H1 (cell line): ENCODE measurements around the gene BUD13. TPM values are rescaled to one million over a fixed set of nuclear protein-coding genes. Genes with fewer than 3 reads are reported as not detected.

Source experiments
- CTCF ChIA-PET: fragments of 300-600 bp; sonication (Branson Sonifier 250); formaldehyde crosslinking; loops from one replicate; lab custom pipeline; 2021; ENCODE audit not compliant: partially characterized antibody; lab: Charles Lee
- POLR2A ChIA-PET: fragments of 300-600 bp; sonication (Branson Sonifier 250); formaldehyde crosslinking; loops from one replicate; lab custom pipeline; 2021; ENCODE audit warnings: inconsistent platforms; ENCODE audit not compliant: partially characterized antibody; lab: Charles Lee
- DNase-seq, 2 experiments: peaks; one replicate each; pipeline versions ENCODE4 v3.0.0 to v3.0.0-alpha.2; 2010 to 2022; ENCODE audit warnings: low spot score in 2 of 2, low read depth in 1 of 2, mixed read lengths in 1 of 2
- FAIRE-seq: peaks from 2 replicates; lab custom pipeline; 2011; peaks lifted over from hg19 to GRCh38; lab: Jason Lieb, UNC
- H2AFZ ChIP-seq: 2 replicates; pipeline ENCODE4 v1.8.1; 2012; ENCODE audit warnings: low read length, inconsistent platforms
- H2AK5ac ChIP-seq: 2 replicates; pipeline ENCODE4 v1.6.1; 2013; ENCODE audit warnings: low read depth, low read length
- H2BK120ac ChIP-seq: replicated peaks from 2 replicates; pipeline ENCODE3; 2013; ENCODE audit warnings: low read depth, low read length, inconsistent platforms
- H2BK12ac ChIP-seq: 2 replicates; pipeline ENCODE4 v1.6.1; 2013; ENCODE audit warnings: low read depth, low read length
- H2BK15ac ChIP-seq: 2 replicates; pipeline ENCODE4 v1.6.1; 2013; ENCODE audit warnings: low read length
- H2BK20ac ChIP-seq: 2 replicates; pipeline ENCODE4 v1.6.1; 2013; ENCODE audit warnings: low read length
- H2BK5ac ChIP-seq: 2 replicates; pipeline ENCODE4 v1.6.1; 2013; ENCODE audit warnings: low read depth, low read length
- H3K14ac ChIP-seq: 2 replicates; pipeline ENCODE4 v1.6.1; 2013; ENCODE audit warnings: inconsistent platforms; ENCODE audit not compliant: insufficient read length
- H3K18ac ChIP-seq: 2 replicates; pipeline ENCODE4 v1.6.1; 2013; ENCODE audit warnings: low read length; ENCODE audit errors: extremely low read depth
- H3K23ac ChIP-seq: 2 replicates; pipeline ENCODE4 v1.6.1; 2013; ENCODE audit warnings: inconsistent platforms; ENCODE audit not compliant: insufficient read length
- H3K23me2 ChIP-seq: 2 replicates; pipeline ENCODE4 v1.6.1; 2013; ENCODE audit warnings: low read depth, low read length
- H3K27ac ChIP-seq: 2 replicates; pipeline ENCODE4 v1.6.1; 2011; ENCODE audit warnings: low read depth, low read length, inconsistent platforms
- H3K27me3 ChIP-seq, 4 experiments: replicated peaks in 1 of 4; 1 replicate in 1 of 4; 2 replicates in 3 of 4; pipeline versions ENCODE4 v1.6.1 to v1.8.1; 2011 to 2013; ENCODE audit warnings: low read length in 3 of 4, mild to moderate bottlenecking in 3 of 4, inconsistent platforms in 2 of 4, mixed read lengths in 2 of 4, moderate library complexity in 1 of 4; ENCODE audit not compliant: control insufficient read depth in 3 of 4, insufficient read depth in 3 of 4; ENCODE audit errors: extremely low read depth in 1 of 4
- H3K36me3 ChIP-seq, 4 experiments: 2 replicates each; pipeline versions ENCODE4 v1.6.1 to v1.8.1; 2011 to 2013; ENCODE audit warnings: mild to moderate bottlenecking in 4 of 4, low read length in 3 of 4, moderate library complexity in 2 of 4, control low read depth in 1 of 4, inconsistent platforms in 1 of 4; ENCODE audit not compliant: insufficient read depth in 4 of 4, control insufficient read depth in 2 of 4
- H3K4ac ChIP-seq: replicated peaks from 2 replicates; pipeline ENCODE3; 2013; ENCODE audit warnings: low read length, low read depth, mixed read lengths, inconsistent platforms; ENCODE audit not compliant: insufficient read length
- H3K4me1 ChIP-seq, 4 experiments: replicated peaks in 1 of 4; 1 replicate in 1 of 4; 2 replicates in 3 of 4; pipeline versions ENCODE4 v1.6.1 to v1.8.1; 2011 to 2013; ENCODE audit warnings: low read length in 3 of 4, inconsistent platforms in 2 of 4, mixed read lengths in 1 of 4; ENCODE audit not compliant: insufficient read depth in 4 of 4, control insufficient read depth in 3 of 4
- H3K4me2 ChIP-seq, 2 experiments: 2 replicates each; pipeline versions ENCODE4 v1.6.1 to v1.8.1; 2011 to 2013; ENCODE audit warnings: low read depth in 2 of 2, low read length in 2 of 2, control low read depth in 1 of 2, inconsistent platforms in 1 of 2, mild to moderate bottlenecking in 1 of 2; ENCODE audit not compliant: insufficient read depth in 1 of 2
- H3K4me3 ChIP-seq, 4 experiments: fragments of 200-600, 300-600 bp in 1 of 4; sonication (generic), shearing (Covaris generic), sonication (Bioruptor Twin) in 1 of 4; 2 replicates each; pipeline versions ENCODE4 v1.5.1 to v1.8.1; 2011 to 2016; ENCODE audit warnings: low read length in 4 of 4, low read depth in 3 of 4, control low read depth in 2 of 4, inconsistent platforms in 2 of 4, mild to moderate bottlenecking in 2 of 4, mixed read lengths in 1 of 4, moderate library complexity in 1 of 4; ENCODE audit not compliant: insufficient read depth in 2 of 4; ENCODE audit errors: extremely low read depth in 1 of 4
- H3K56ac ChIP-seq: replicated peaks from 2 replicates; pipeline ENCODE3; 2013; ENCODE audit warnings: low read depth, mild to moderate bottlenecking, mixed read lengths, low read length, inconsistent platforms; ENCODE audit not compliant: insufficient read length
- H3K79me1 ChIP-seq: 2 replicates; pipeline ENCODE4 v1.6.1; 2013; ENCODE audit warnings: low read depth, low read length, control low read depth
- H3K79me2 ChIP-seq, 2 experiments: 2 replicates each; pipeline versions ENCODE4 v1.6.1 to v1.8.1; 2012 to 2013; ENCODE audit warnings: low read length in 2 of 2, mild to moderate bottlenecking in 2 of 2, inconsistent platforms in 1 of 2; ENCODE audit not compliant: insufficient read depth in 2 of 2, control insufficient read depth in 1 of 2
- H3K9ac ChIP-seq, 4 experiments: replicated peaks in 1 of 4; 1 replicate in 1 of 4; 2 replicates in 3 of 4; pipeline versions ENCODE4 v1.6.1 to v1.8.1; 2011 to 2013; ENCODE audit warnings: low read depth in 3 of 4, low read length in 3 of 4, control low read depth in 2 of 4, mild to moderate bottlenecking in 2 of 4, moderate library complexity in 2 of 4, inconsistent platforms in 1 of 4; ENCODE audit errors: extremely low read depth in 1 of 4
- H3K9me3 ChIP-seq, 2 experiments: 2 replicates each; pipeline versions ENCODE4 v1.6.1 to v1.8.1; 2012 to 2013; ENCODE audit warnings: mild to moderate bottlenecking in 2 of 2, moderate library complexity in 2 of 2, control low read depth in 1 of 2, inconsistent platforms in 1 of 2, low read depth in 1 of 2, low read length in 1 of 2, mixed read lengths in 1 of 2; ENCODE audit not compliant: insufficient read depth in 2 of 2
- H4K20me1 ChIP-seq, 2 experiments: replicated peaks in 1 of 2; 2 replicates each; pipeline versions ENCODE3 to v1.8.1; 2011 to 2013; ENCODE audit warnings: inconsistent platforms in 2 of 2, low read length in 2 of 2, mild to moderate bottlenecking in 1 of 2; ENCODE audit not compliant: insufficient read depth in 2 of 2, control insufficient read depth in 1 of 2
- H4K5ac ChIP-seq: 2 replicates; pipeline ENCODE4 v1.6.1; 2013; ENCODE audit warnings: low read length, low read depth, mixed read lengths, inconsistent platforms; ENCODE audit not compliant: insufficient read length
- H4K8ac ChIP-seq: 2 replicates; pipeline ENCODE4 v1.8.0; 2013; ENCODE audit warnings: mild to moderate bottlenecking, moderate library complexity, low read length, inconsistent platforms; ENCODE audit not compliant: insufficient read depth; ENCODE audit errors: extremely low read depth
- H4K91ac ChIP-seq: replicated peaks from 2 replicates; pipeline ENCODE3; 2013; ENCODE audit warnings: low read length, mixed read lengths, inconsistent platforms; ENCODE audit not compliant: insufficient read length
- EZH2 ChIP-seq: fragments of 200-600 bp; sonication (generic); IDR thresholded peaks from 2 replicates; pipeline ENCODE4 v1.7.1; 2012; ENCODE audit warnings: low read depth, mild to moderate bottlenecking, moderate library complexity, low read length, inconsistent platforms; ENCODE audit not compliant: severe bottlenecking
- JUND ChIP-seq: IDR thresholded peaks from 2 replicates; pipeline ENCODE4 v1.6.1; 2011; ENCODE audit warnings: mild to moderate bottlenecking, improper control_type of control experiment, low read length
- SAP30 ChIP-seq: fragments of 300-600 bp; sonication (generic); IDR thresholded peaks from 2 replicates; pipeline ENCODE4 v1.7.1; 2012; ENCODE audit warnings: low read length, moderate library complexity, mild to moderate bottlenecking, inconsistent platforms; ENCODE audit not compliant: insufficient read depth, insufficient replicate concordance
- SP2 ChIP-seq: IDR thresholded peaks from 2 replicates; pipeline ENCODE4 v1.6.1; 2012; ENCODE audit warnings: mild to moderate bottlenecking, low read length, inconsistent platforms
- WGBS, 2 experiments: shearing (Covaris generic) in 1 of 2; methylation state at CpG; one replicate each; pipeline versions ENCODE4 v1.1.6 to v1.1.7; 2013 to 2015; ENCODE audit warnings: low lambda C conversion rate in 2 of 2, mixed read lengths in 2 of 2, inconsistent platforms in 1 of 2, low coverage in 1 of 2, missing lambda C conversion rate in 1 of 2; ENCODE audit not compliant: insufficient replicate concordance in 2 of 2, insufficient coverage in 1 of 2, insufficient read length in 1 of 2; ENCODE audit errors: extremely low coverage in 1 of 2, missing lambda C conversion rate in 1 of 2; 5-methylcytosine and 5-hydroxymethylcytosine counted together
- polyA plus RNA-seq, 7 experiments: library from polyadenylated mRNA; depleted of rRNA in 3 of 7; stranded (reverse) in 5 of 7; unstranded in 2 of 7; fragments of >200 nt in 5 of 7; fragments of 200-250 nt in 2 of 7; gene quantifications; 1 replicate in 5 of 7; 2 replicates in 1 of 7; 4 replicates in 1 of 7; pipeline versions ENCODE4 v1.2.1 to v1.2.3, GENCODE V29; 2011 to 2013; ENCODE audit warnings: missing spikeins in 2 of 7, mixed read lengths in 2 of 7
- total RNA-seq: library from RNA; stranded (reverse); fragmentation: NEBNext Ultra II Directional; extraction: Animal tissue kit (Norgen Biotek cat#: 25700); gene quantifications from 2 replicates; pipeline ENCODE4 v1.2.1, GENCODE V29; 2021
- TF ChIP-seq, protein P1 (sequence below): IDR thresholded peaks from 2 replicates; pipeline ENCODE4 v1.6.1; 2011; ENCODE audit warnings: low read depth, mild to moderate bottlenecking, low read length; ENCODE audit not compliant: insufficient read depth

Gene BUD13
- total and polyA plus RNA-seq, 2 of the 8 experiments (the other 6 are each of a cell fraction or from before 2014, with no cell fraction given) = 24.8 to 27.2 TPM

DNA sequence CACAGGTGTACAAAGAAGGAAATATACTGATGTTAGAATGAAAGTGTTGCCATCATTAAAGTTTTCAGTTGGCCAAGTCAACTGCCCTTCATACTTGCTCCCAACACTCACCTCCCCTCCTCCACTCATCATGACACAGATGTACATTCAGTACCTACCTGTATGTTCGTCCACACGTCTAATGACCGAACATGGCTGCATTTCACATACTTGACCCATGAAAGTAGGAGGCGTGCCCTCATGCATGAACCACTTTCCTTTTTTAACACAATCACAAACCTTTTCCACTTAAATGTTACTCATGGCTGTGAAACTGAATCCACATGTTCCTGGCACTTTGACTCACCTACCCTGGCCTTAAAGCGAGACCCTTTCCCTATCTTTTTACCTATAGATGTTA, 3.2 kb upstream of the BUD13 start:
- H2BK20ac ChIP-seq = no peak overlapping the region
- H3K4me1 ChIP-seq = peaks cover 0 to 5% (median 3%) of the 10 kb centered on the region in 4 experiments; a peak in 2 of 7 replicates
- H3K23me2 ChIP-seq = peaks cover 8% of the 10 kb centered on the region
- POLR2A ChIA-PET = interaction anchor here (0.8 to 3.3 kb wide), 3 partner anchors 8 to 33 kb away, joined by 4 to 13 read pairs (median 5); no protein-coding TSS in a partner anchor
- no peak overlapping the region; a peak in 1 of 7 replicates for H3K9ac ChIP-seq
- no peaks in the 10 kb centered on the region for H3K27me3 ChIP-seq
- H3K14ac ChIP-seq = no peak overlapping the region
- H2BK12ac ChIP-seq = no peak overlapping the region
- 92% methylated on average over 5 of the region's 5 CpGs; no CpG with 5 or more reads in 1 of the 2 experiments for WGBS, 2 experiments
- H4K91ac ChIP-seq = no peak overlapping the region
- no peak overlapping the region for H3K27ac ChIP-seq
- no peak overlapping the region for H3K18ac ChIP-seq
- H3K4me3 ChIP-seq = no peak overlapping the region
- H3K4me2 ChIP-seq = no peak overlapping the region
- DNase-seq (no peak), FAIRE-seq (no peak)
- no peak overlapping the region for H2AK5ac ChIP-seq
- H3K9me3 ChIP-seq = no peaks in the 10 kb centered on the region
- H4K5ac ChIP-seq = no peak overlapping the region
- H3K23ac ChIP-seq = no peak overlapping the region
- H3K36me3 ChIP-seq = peaks cover 18 to 41% (median 28%) of the 10 kb centered on the region in 4 experiments
- no peak overlapping the region for H2BK120ac ChIP-seq
- H4K8ac ChIP-seq = no peak overlapping the region
- H4K20me1 ChIP-seq = peaks cover 2% of the 10 kb centered on the region in 2 experiments
- H3K56ac ChIP-seq = no peak overlapping the region
- no peak overlapping the region for H2BK5ac ChIP-seq
- no peak overlapping the region for H3K4ac ChIP-seq
- no peaks in the 10 kb centered on the region for H3K79me1 ChIP-seq
- CTCF ChIA-PET = interaction anchor here (0.7 kb wide), 1 partner anchor 11 kb away, joined by 3 read pairs; no protein-coding TSS in a partner anchor
- no peak overlapping the region for H2BK15ac ChIP-seq
- H2AFZ ChIP-seq = no peak overlapping the region
- peaks cover 12 to 14% of the 10 kb centered on the region in 2 experiments for H3K79me2 ChIP-seq
- TF ChIP-seq SAP30 (no peak), SP2 (no peak), EZH2 (no peak), JUND (no peak)
- TF ChIP-seq, protein P1, sequence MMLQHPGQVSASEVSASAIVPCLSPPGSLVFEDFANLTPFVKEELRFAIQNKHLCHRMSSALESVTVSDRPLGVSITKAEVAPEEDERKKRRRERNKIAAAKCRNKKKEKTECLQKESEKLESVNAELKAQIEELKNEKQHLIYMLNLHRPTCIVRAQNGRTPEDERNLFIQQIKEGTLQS = no peak
